IMR-90 (cell line): ENCODE results near the gene HCFC1R1.

Experiments
- FOS ChIP-seq: fragments of 150-350 bp; IDR thresholded peaks from 2 replicates; pipeline ENCODE4 v1.6.1; 2016; ENCODE audit warnings: low read depth, low read length
- MAFK ChIP-seq: IDR thresholded peaks from 2 replicates; pipeline ENCODE4 v1.6.1; 2012; ENCODE audit warnings: low read depth, low read length, improper control_type of control experiment
- NFE2L2 ChIP-seq: fragments of 150-350 bp; IDR thresholded peaks from 2 replicates; pipeline ENCODE4 v1.6.1; 2016; ENCODE audit warnings: low read depth, mild to moderate bottlenecking, low read length
- POLR2A ChIP-seq: IDR thresholded peaks from 2 replicates; pipeline ENCODE4 v1.6.1; 2012; ENCODE audit warnings: mild to moderate bottlenecking, low read depth, low read length
- RCOR1 ChIP-seq: IDR thresholded peaks from 2 replicates; pipeline ENCODE4 v1.6.1; 2012; ENCODE audit warnings: mild to moderate bottlenecking, low read length, improper control_type of control experiment; ENCODE audit not compliant: insufficient replicate concordance
- RFX5 ChIP-seq: IDR thresholded peaks from 2 replicates; pipeline ENCODE4 v1.8.0; 2012; ENCODE audit warnings: low read depth, mild to moderate bottlenecking, low read length, moderate library complexity
- TF ChIP-seq, protein P1 (sequence below): conservative IDR thresholded peaks from 2 replicates; pipeline ENCODE4 v1.5.1; 2012; ENCODE audit warnings: mild to moderate bottlenecking, low read depth, low read length, improper control_type of control experiment
- TF ChIP-seq, protein P2 (sequence below): fragments of 150-350 bp; IDR thresholded peaks from 2 replicates; pipeline ENCODE4 v1.6.1; 2017; ENCODE audit warnings: mild to moderate bottlenecking, antibody characterized with exemption, low read length, low read depth

DNA sequence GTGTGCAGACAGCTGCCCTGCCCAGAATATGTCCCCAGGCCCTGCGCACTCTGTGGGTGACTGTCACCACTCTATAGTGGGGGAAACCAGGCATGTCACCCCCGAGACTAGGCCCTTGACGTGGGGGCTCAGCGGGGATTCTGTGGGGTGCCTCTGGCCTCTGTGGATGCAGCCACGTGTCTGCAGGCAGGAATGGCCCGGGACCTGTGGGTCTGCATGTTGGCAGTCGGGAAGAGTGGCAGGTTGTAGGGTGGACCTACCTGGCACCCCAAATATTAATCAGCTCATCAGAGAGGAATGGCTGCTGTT lies 42.7 kb upstream of the HCFC1R1 start:
- TF ChIP-seq, protein P1, sequence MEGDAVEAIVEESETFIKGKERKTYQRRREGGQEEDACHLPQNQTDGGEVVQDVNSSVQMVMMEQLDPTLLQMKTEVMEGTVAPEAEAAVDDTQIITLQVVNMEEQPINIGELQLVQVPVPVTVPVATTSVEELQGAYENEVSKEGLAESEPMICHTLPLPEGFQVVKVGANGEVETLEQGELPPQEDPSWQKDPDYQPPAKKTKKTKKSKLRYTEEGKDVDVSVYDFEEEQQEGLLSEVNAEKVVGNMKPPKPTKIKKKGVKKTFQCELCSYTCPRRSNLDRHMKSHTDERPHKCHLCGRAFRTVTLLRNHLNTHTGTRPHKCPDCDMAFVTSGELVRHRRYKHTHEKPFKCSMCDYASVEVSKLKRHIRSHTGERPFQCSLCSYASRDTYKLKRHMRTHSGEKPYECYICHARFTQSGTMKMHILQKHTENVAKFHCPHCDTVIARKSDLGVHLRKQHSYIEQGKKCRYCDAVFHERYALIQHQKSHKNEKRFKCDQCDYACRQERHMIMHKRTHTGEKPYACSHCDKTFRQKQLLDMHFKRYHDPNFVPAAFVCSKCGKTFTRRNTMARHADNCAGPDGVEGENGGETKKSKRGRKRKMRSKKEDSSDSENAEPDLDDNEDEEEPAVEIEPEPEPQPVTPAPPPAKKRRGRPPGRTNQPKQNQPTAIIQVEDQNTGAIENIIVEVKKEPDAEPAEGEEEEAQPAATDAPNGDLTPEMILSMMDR = no peak
- TF ChIP-seq FOS = no peak
- no peak for TF ChIP-seq RFX5
- TF ChIP-seq POLR2A = no peak
- TF ChIP-seq, protein P2, sequence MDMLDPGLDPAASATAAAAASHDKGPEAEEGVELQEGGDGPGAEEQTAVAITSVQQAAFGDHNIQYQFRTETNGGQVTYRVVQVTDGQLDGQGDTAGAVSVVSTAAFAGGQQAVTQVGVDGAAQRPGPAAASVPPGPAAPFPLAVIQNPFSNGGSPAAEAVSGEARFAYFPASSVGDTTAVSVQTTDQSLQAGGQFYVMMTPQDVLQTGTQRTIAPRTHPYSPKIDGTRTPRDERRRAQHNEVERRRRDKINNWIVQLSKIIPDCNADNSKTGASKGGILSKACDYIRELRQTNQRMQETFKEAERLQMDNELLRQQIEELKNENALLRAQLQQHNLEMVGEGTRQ = no peak
- no peak for TF ChIP-seq NFE2L2
- TF ChIP-seq MAFK = no peak
- no peak for TF ChIP-seq RCOR1
